WTC11 (cell line): Measurements from ENCODE around the gene TASP1. TPM values are rescaled to one million over a fixed set of nuclear protein-coding genes. Genes with fewer than 3 reads are reported as not detected.
A peak's percentile ranks its signal among the peaks of the same experiment; 100 is the strongest.

Source experiments
- ATAC-seq: fragments of 200-7000 bp; cut with Tn5 transposase; 2 replicates; pipeline ENCODE4 v1.10.0; 2021; ENCODE audit warnings: mild to moderate bottlenecking, moderate library complexity
- CTCF ChIA-PET: fragments of 300-600 bp; sonication (Branson Sonifier 250); formaldehyde crosslinking; loops from one replicate; lab custom pipeline; 2021; ENCODE audit warnings: antibody characterized with exemption; lab: Charles Lee
- POLR2A ChIA-PET: fragments of 350-600 bp; sonication (Branson Sonifier 250); formaldehyde crosslinking; loops from one replicate; lab custom pipeline; 2021; ENCODE audit warnings: antibody characterized with exemption; lab: Charles Lee
- DNase-seq: peaks from one replicate; pipeline ENCODE4 v3.0.0; 2021; ENCODE audit warnings: low spot score
- H3K27ac Mint-ChIP-seq: 2 replicates; pipeline ENCODE4 v1.8.0; 2021; ENCODE audit warnings: mixed read lengths
- H3K27me3 Mint-ChIP-seq: 2 replicates; pipeline ENCODE4 v1.8.0; 2021; ENCODE audit warnings: low read depth, mild to moderate bottlenecking, moderate library complexity, mixed read lengths
- H3K36me3 Mint-ChIP-seq: 2 replicates; pipeline ENCODE4 v1.8.0; 2021; ENCODE audit warnings: mixed read lengths
- H3K4me1 Mint-ChIP-seq: 2 replicates; pipeline ENCODE4 v1.8.0; 2022; ENCODE audit warnings: mixed read lengths
- H3K4me3 Mint-ChIP-seq: 2 replicates; pipeline ENCODE4 v1.8.0; 2021; ENCODE audit warnings: mild to moderate bottlenecking, moderate library complexity, mixed read lengths
- H3K9me3 Mint-ChIP-seq: 2 replicates; pipeline ENCODE4 v1.8.0; 2021; ENCODE audit warnings: mixed read lengths
- CDX4 ChIP-seq: fragments of 250-450 bp; sonication (Bioruptor Pico); IDR thresholded peaks from 2 replicates; pipeline ENCODE4 v1.9.0; 2021; ENCODE audit warnings: moderate library complexity, mild to moderate bottlenecking, inconsistent platforms, borderline replicate concordance
- CREB1 ChIP-seq: sonication (generic); formaldehyde crosslinking; IDR thresholded peaks from 2 replicates; pipeline ENCODE4 v1.8.0; 2023; ENCODE audit warnings: mild to moderate bottlenecking, missing genetic modification reagents
- ESRRA ChIP-seq: sonication (generic); formaldehyde crosslinking; IDR thresholded peaks from 2 replicates; pipeline ENCODE4 v1.8.1; 2022; ENCODE audit warnings: mild to moderate bottlenecking, missing genetic modification reagents, borderline replicate concordance
- GTF2I ChIP-seq: fragments of 250-450 bp; sonication (Bioruptor Pico); conservative IDR thresholded peaks from 2 replicates; pipeline ENCODE4 v1.4.0; 2021; ENCODE audit warnings: mild to moderate bottlenecking
- KAT7 ChIP-seq: sonication (generic); formaldehyde crosslinking; IDR thresholded peaks from 2 replicates; pipeline ENCODE4 v1.8.1; 2023; ENCODE audit warnings: missing genetic modification reagents, mild to moderate bottlenecking, borderline replicate concordance
- MLX ChIP-seq: sonication (generic); formaldehyde crosslinking; IDR thresholded peaks from 2 replicates; pipeline ENCODE4 v1.8.1; 2023; ENCODE audit warnings: mild to moderate bottlenecking, missing genetic modification reagents, moderate library complexity
- NFYB ChIP-seq: sonication (generic); formaldehyde crosslinking; conservative IDR thresholded peaks from 2 replicates; pipeline ENCODE4 v1.8.0; 2022; ENCODE audit warnings: low read depth, missing genetic modification reagents
- PRRX2 ChIP-seq: fragments of 250-450 bp; sonication (Bioruptor Pico); IDR thresholded peaks from 2 replicates; pipeline ENCODE4 v1.8.0; 2021; ENCODE audit warnings: mild to moderate bottlenecking
- STAT6 ChIP-seq: sonication (generic); formaldehyde crosslinking; conservative IDR thresholded peaks from 2 replicates; pipeline ENCODE4 v1.8.1; 2023; ENCODE audit warnings: mild to moderate bottlenecking, low read depth, missing genetic modification reagents, moderate library complexity
- ZBTB21 ChIP-seq: sonication (generic); formaldehyde crosslinking; IDR thresholded peaks from 2 replicates; pipeline ENCODE4 v1.8.1; 2023; ENCODE audit warnings: mild to moderate bottlenecking, missing genetic modification reagents, borderline replicate concordance
- ZBTB43 ChIP-seq: sonication (generic); formaldehyde crosslinking; IDR thresholded peaks from 2 replicates; pipeline ENCODE4 v1.8.1; 2023; ENCODE audit warnings: mild to moderate bottlenecking, missing genetic modification reagents
- ZNF138 ChIP-seq: sonication (generic); formaldehyde crosslinking; conservative IDR thresholded peaks from 2 replicates; pipeline ENCODE4 v1.8.1; 2022; ENCODE audit warnings: mild to moderate bottlenecking, moderate library complexity, missing genetic modification reagents
- ZNF219 ChIP-seq: sonication (generic); formaldehyde crosslinking; IDR thresholded peaks from 2 replicates; pipeline ENCODE4 v1.8.0; 2023; ENCODE audit warnings: missing genetic modification reagents, mild to moderate bottlenecking, borderline replicate concordance
- ZNF396 ChIP-seq: fragments of 250-450 bp; sonication (Bioruptor Pico); IDR thresholded peaks from 2 replicates; pipeline ENCODE4 v1.8.0; 2021; ENCODE audit warnings: mild to moderate bottlenecking, moderate library complexity, borderline replicate concordance
- total RNA-seq: library from RNA; stranded (reverse); gene quantifications from 3 replicates; pipeline ENCODE4 v1.2.3, GENCODE V29; 2021
- TF ChIP-seq, protein P1 (sequence below): sonication (generic); formaldehyde crosslinking; IDR thresholded peaks from 2 replicates; pipeline ENCODE4 v1.8.1; 2022; ENCODE audit warnings: low read depth, mild to moderate bottlenecking, moderate library complexity, missing genetic modification reagents, borderline replicate concordance

The TASP1 gene
- total RNA-seq, 1 experiment from 2014 or later: 12.4 TPM

- H3K9me3 Mint-ChIP-seq: no peaks in the 10 kb centered on the region; the same call in 1 of the 2 replicates
- peaks cover 17% of the 10 kb centered on the region for H3K36me3 Mint-ChIP-seq
- no peak for TF ChIP-seq ZBTB43 (CRISPR knock-in tag)
- no peak for TF ChIP-seq CREB1 (CRISPR knock-in tag)
- TF ChIP-seq STAT6 (CRISPR knock-in tag): no peak
- POLR2A ChIA-PET: no interaction called here
- H3K4me1 Mint-ChIP-seq: peaks cover 78% of the 10 kb centered on the region
- no peak for DNase-seq
- peak overlapping the region; percentile 93 for H3K27ac Mint-ChIP-seq
- H3K27me3 Mint-ChIP-seq: no peaks in the 10 kb centered on the region
- no peak overlapping the region for H3K4me3 Mint-ChIP-seq
- CTCF ChIA-PET: interaction anchor here (1.0 to 1.1 kb wide), 2 partner anchors 32 to 190 kb away, joined by 3 to 5 read pairs; no protein-coding TSS in a partner anchor
- peak; percentile 43 for ATAC-seq
These were observed 282.1 kb downstream of the TASP1 start for GRCh38 chr20:13356591-13356990.

GRCh38 chr20:13355941-13356486, 282.7 kb downstream of the TASP1 start:
- H3K27ac Mint-ChIP-seq: peak overlapping the region; percentile 93
- no peak; the same call in 1 of the 2 replicates for ATAC-seq
- DNase-seq: no peak
- no peak overlapping the region for H3K4me3 Mint-ChIP-seq
- H3K9me3 Mint-ChIP-seq: no peaks in the 10 kb centered on the region; the same call in 1 of the 2 replicates
- H3K27me3 Mint-ChIP-seq: no peaks in the 10 kb centered on the region
- ChIA-PET CTCF (interaction anchor here (1.0 to 1.1 kb wide), 2 partner anchors 31 to 190 kb away, joined by 3 to 5 read pairs; no protein-coding TSS in a partner anchor), POLR2A (no interaction called here)
- peaks cover 72% of the 10 kb centered on the region for H3K4me1 Mint-ChIP-seq
- H3K36me3 Mint-ChIP-seq: peaks cover 11% of the 10 kb centered on the region
- TF ChIP-seq ZNF219 (CRISPR knock-in tag): no peak
- TF ChIP-seq ZBTB21 (CRISPR knock-in tag): no peak
- no peak for TF ChIP-seq ZNF138 (CRISPR knock-in tag)
- TF ChIP-seq PRRX2: no peak
- TF ChIP-seq ESRRA: no peak
- TF ChIP-seq, protein P1, sequence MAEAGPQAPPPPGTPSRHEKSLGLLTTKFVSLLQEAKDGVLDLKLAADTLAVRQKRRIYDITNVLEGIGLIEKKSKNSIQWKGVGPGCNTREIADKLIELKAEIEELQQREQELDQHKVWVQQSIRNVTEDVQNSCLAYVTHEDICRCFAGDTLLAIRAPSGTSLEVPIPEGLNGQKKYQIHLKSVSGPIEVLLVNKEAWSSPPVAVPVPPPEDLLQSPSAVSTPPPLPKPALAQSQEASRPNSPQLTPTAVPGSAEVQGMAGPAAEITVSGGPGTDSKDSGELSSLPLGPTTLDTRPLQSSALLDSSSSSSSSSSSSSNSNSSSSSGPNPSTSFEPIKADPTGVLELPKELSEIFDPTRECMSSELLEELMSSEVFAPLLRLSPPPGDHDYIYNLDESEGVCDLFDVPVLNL (CRISPR knock-in tag): no peak

GRCh38 chr20:13355411-13355810, 283.3 kb downstream of the TASP1 start:
- POLR2A ChIA-PET: no interaction called here
- TF ChIP-seq ZBTB43 (CRISPR knock-in tag): no peak
- no peak for TF ChIP-seq GTF2I (CRISPR knock-in tag)
- TF ChIP-seq KAT7 (CRISPR knock-in tag): no peak
- TF ChIP-seq MLX (CRISPR knock-in tag): no peak
- no peak for TF ChIP-seq CDX4 (CRISPR knock-in tag)
- TF ChIP-seq NFYB: no peak
- no peak for TF ChIP-seq ZNF396 (CRISPR knock-in tag)
- Mint-ChIP-seq H3K36me3 (peaks cover 7% of the 10 kb centered on the region), H3K27me3 (no peaks in the 10 kb centered on the region), H3K4me3 (no peak overlapping the region), H3K4me1 (peaks cover 68% of the 10 kb centered on the region), H3K27ac (no peak overlapping the region), H3K9me3 (no peaks in the 10 kb centered on the region; the same call in 1 of the 2 replicates)
- ATAC-seq (no peak), DNase-seq (no peak)
- CTCF ChIA-PET: no interaction called here
